CD4-positive, alpha-beta T cell (primary cell): ENCODE measurements around the gene SASH1. TPM values are rescaled to one million over a fixed set of nuclear protein-coding genes. Genes with fewer than 3 reads are reported as not detected.
A peak's percentile ranks its signal among the peaks of the same experiment; 100 is the strongest.

Experiments used
- ATAC-seq: fragments of 200-7000 bp; cut with Tn5 transposase; one replicate; pipeline ENCODE4 v1.10.0; 2022; ENCODE audit warnings: mild to moderate bottlenecking; ENCODE audit not compliant: poor library complexity
- CTCF ChIA-PET: fragments of 350-600 bp; sonication (Branson Sonifier 250); formaldehyde crosslinking; loops from one replicate; lab custom pipeline; 2021; ENCODE audit warnings: antibody characterized with exemption, inconsistent platforms; lab: Charles Lee
- POLR2A ChIA-PET: fragments of 350-600 bp; sonication (Branson Sonifier 250); formaldehyde crosslinking; loops from one replicate; lab custom pipeline; 2021; ENCODE audit warnings: antibody characterized with exemption, inconsistent platforms; lab: Charles Lee
- DNase-seq, 14 experiments: peaks; one replicate each; pipeline ENCODE4 v3.0.0-alpha.2; 2013 to 2020; ENCODE audit warnings: mixed read lengths in 2 of 14
- H3K27ac ChIP-seq, 2 donors: one replicate each; pipeline versions ENCODE4 v1.5.1 to v1.7.0; 2013; ENCODE audit warnings: low read length in 2 of 2, low read depth in 1 of 2, mild to moderate bottlenecking in 1 of 2
- H3K27me3 ChIP-seq, 2 experiments: 1 replicate in 1 of 2; 2 replicates in 1 of 2; pipeline versions ENCODE4 v1.6.1 to v1.7.0; 2013; ENCODE audit warnings: low read length in 2 of 2, control low read depth in 1 of 2, mild to moderate bottlenecking in 1 of 2, moderate library complexity in 1 of 2; ENCODE audit not compliant: insufficient read depth in 2 of 2, control insufficient read depth in 1 of 2
- H3K36me3 ChIP-seq: one replicate; pipeline ENCODE4 v1.6.1; 2013; ENCODE audit warnings: low read length, control low read depth; ENCODE audit not compliant: insufficient read depth
- H3K4me1 ChIP-seq: one replicate; pipeline ENCODE4 v1.6.1; 2013; ENCODE audit warnings: low read length, control low read depth; ENCODE audit not compliant: insufficient read depth
- H3K4me3 ChIP-seq: one replicate; pipeline ENCODE4 v1.5.1; 2013; ENCODE audit warnings: mild to moderate bottlenecking, low read length, moderate library complexity
- H3K9me3 ChIP-seq, 2 experiments: 1 replicate in 1 of 2; 2 replicates in 1 of 2; pipeline versions ENCODE4 v1.6.1 to v1.7.0; 2013; ENCODE audit warnings: low read length in 2 of 2, mild to moderate bottlenecking in 2 of 2, control low read depth in 1 of 2, moderate library complexity in 1 of 2; ENCODE audit not compliant: control insufficient read depth in 1 of 2, insufficient read depth in 1 of 2
- H3K27ac Mint-ChIP-seq: one replicate; pipeline ENCODE4 v1.8.0; 2020; ENCODE audit warnings: mixed read lengths
- H3K27me3 Mint-ChIP-seq: one replicate; pipeline ENCODE4 v1.8.0; 2021; ENCODE audit warnings: mixed read lengths
- H3K36me3 Mint-ChIP-seq: one replicate; pipeline ENCODE4 v1.8.0; 2021; ENCODE audit warnings: low read depth, mixed read lengths
- H3K4me1 Mint-ChIP-seq: one replicate; pipeline ENCODE4 v1.8.0; 2021; ENCODE audit warnings: low read depth, mixed read lengths
- H3K4me3 Mint-ChIP-seq: one replicate; pipeline ENCODE4 v1.8.0; 2020; ENCODE audit warnings: mild to moderate bottlenecking, mixed read lengths
- H3K9me3 Mint-ChIP-seq: one replicate; pipeline ENCODE4 v1.8.0; 2020; ENCODE audit warnings: mixed read lengths
- intact Hi-C, 2 experiments: fragments of 100-400 bp; cut with DNase I in 1 of 2; cut with micrococcal nuclease in 1 of 2; formaldehyde crosslinking; loops; one replicate each; pipeline versions ENCODE4 v1.15.1 to v1.9.0; 2023 to 2025; cut with DNase I, micrococcal nuclease
- total RNA-seq, 174 experiments: library from RNA in 2 of 174; stranded (reverse) in 2 of 174; gene quantifications; one replicate each; pipeline ENCODE4 v1.2.3 and lab custom pipeline; 2021 to 2026
- TF ChIP-seq, protein P1 (sequence below): fragments of 200-600 bp; IDR thresholded peaks from one replicate; pipeline ENCODE4 v1.8.0; 2022; ENCODE audit warnings: antibody characterized with exemption, mild to moderate bottlenecking

The SASH1 gene
- total RNA-seq, 2 experiments from 2014 or later, result 0.58 to 0.75 TPM

DNA sequence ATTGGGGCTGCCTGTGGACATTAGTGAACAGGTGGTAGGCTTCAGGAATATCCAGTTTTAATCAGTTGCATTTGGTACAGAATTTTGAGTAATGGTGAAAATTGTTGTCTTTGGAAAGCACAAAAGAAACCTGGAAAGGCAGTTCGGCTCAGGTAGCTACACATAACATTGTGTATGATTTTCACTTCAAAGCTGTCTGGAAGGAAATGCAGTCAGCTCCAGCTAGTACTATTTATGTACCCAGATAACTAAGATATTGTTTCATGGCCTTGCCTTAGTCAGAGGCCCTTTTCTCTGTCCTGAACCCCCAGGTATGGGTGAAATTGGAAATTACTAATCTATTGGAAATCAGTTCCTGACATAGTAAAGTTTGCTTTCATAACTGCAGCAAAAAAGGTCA lies 208.6 kb downstream of the SASH1 start:
- ChIA-PET CTCF (no interaction called here), POLR2A (no interaction called here)
- DNase-seq (no peak), ATAC-seq (no peak)
- peaks cover 28% of the 10 kb centered on the region for H3K27me3 Mint-ChIP-seq
- peaks cover 7% of the 10 kb centered on the region for H3K9me3 Mint-ChIP-seq
- Histone ChIP-seq H3K9me3 (no peaks in the 10 kb centered on the region), H3K4me1 (no peaks in the 10 kb centered on the region), H3K4me3 (no peak overlapping the region), H3K27ac (no peak overlapping the region), H3K27me3 (peaks cover 0 to 6% of the 10 kb centered on the region in 2 experiments), H3K36me3 (no peaks in the 10 kb centered on the region)
- H3K27ac Mint-ChIP-seq, result no peak overlapping the region
- H3K36me3 Mint-ChIP-seq, result no peaks in the 10 kb centered on the region
- no peaks in the 10 kb centered on the region for H3K4me1 Mint-ChIP-seq
- H3K4me3 Mint-ChIP-seq, result no peak overlapping the region
- intact Hi-C loops, result no loop called here
- TF ChIP-seq, protein P1, sequence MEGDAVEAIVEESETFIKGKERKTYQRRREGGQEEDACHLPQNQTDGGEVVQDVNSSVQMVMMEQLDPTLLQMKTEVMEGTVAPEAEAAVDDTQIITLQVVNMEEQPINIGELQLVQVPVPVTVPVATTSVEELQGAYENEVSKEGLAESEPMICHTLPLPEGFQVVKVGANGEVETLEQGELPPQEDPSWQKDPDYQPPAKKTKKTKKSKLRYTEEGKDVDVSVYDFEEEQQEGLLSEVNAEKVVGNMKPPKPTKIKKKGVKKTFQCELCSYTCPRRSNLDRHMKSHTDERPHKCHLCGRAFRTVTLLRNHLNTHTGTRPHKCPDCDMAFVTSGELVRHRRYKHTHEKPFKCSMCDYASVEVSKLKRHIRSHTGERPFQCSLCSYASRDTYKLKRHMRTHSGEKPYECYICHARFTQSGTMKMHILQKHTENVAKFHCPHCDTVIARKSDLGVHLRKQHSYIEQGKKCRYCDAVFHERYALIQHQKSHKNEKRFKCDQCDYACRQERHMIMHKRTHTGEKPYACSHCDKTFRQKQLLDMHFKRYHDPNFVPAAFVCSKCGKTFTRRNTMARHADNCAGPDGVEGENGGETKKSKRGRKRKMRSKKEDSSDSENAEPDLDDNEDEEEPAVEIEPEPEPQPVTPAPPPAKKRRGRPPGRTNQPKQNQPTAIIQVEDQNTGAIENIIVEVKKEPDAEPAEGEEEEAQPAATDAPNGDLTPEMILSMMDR, result no peak

DNA sequence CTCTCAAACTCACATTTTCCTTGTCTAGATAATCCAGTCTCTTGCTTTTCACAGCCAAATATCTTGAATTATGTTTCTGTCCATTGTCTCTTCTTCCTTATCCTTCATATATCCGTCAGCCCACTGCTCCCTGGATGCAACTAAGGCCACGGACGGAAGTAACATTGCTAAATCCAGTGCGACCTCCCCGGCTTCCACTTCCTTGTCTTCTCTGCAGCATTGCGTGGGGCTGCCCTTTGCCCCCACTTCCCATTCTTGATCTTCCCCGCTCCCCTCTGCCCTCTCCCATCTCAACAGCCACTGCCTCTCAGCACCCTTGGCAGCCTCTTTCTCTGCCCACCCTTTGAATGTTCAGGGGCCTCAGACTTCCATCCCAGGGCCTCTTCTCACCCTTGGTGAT lies 213.8 kb downstream of the SASH1 start:
- H3K36me3 Mint-ChIP-seq, result no peaks in the 10 kb centered on the region
- ATAC-seq (no peak), DNase-seq (no peak)
- peaks cover 8% of the 10 kb centered on the region for H3K9me3 Mint-ChIP-seq
- H3K36me3 ChIP-seq, result no peaks in the 10 kb centered on the region
- intact Hi-C loops, result loop anchor here in 1 of 2 experiments (5.0 kb wide), 1 partner anchor 876 kb away; no protein-coding TSS in a partner anchor
- ChIA-PET POLR2A (no interaction called here), CTCF (no interaction called here)
- H3K27ac Mint-ChIP-seq, result no peak overlapping the region
- H3K4me3 ChIP-seq, result no peak overlapping the region
- TF ChIP-seq, protein P1, result no peak
- H3K9me3 ChIP-seq, result no peaks in the 10 kb centered on the region
- peaks cover 0 to 1% of the 10 kb centered on the region in 2 experiments for H3K27me3 ChIP-seq
- no peak overlapping the region for H3K4me3 Mint-ChIP-seq
- H3K27ac ChIP-seq, result no peak overlapping the region
- H3K27me3 Mint-ChIP-seq, result peaks cover 42% of the 10 kb centered on the region
- peaks cover 9% of the 10 kb centered on the region for H3K4me1 ChIP-seq
- H3K4me1 Mint-ChIP-seq, result peaks cover 8% of the 10 kb centered on the region

DNA sequence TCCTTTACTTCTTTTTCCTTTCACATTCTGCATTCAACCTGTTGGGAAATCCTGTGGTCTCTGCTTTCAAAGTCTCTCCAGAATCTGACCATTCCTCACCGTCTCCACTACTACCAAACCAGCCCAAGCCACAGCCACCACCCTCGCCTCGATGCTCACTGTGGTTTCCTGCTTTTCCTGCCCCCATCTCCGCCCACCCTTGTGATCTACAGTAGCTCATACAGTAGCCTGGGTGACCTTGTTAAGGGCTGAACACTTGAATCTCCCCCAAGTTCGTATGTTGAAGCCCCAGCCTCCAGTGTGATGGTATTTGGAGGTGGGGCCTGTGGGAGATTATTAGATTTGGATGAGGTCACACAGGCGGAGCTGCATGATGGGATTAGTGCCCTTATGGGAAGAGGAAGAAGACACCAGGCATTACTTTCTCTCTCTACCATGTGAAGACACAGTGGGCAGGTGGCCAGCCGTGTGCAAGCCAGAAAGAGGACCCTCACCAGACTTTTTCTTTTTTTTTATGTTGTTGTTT lies 215.2 kb downstream of the SASH1 start:
- peak in 3 of 14 experiments; percentile 20 to 27 (median 22) for DNase-seq
- H3K4me3 ChIP-seq, result no peak overlapping the region
- Mint-ChIP-seq H3K27me3 (peaks cover 39% of the 10 kb centered on the region), H3K4me3 (no peak overlapping the region), H3K27ac (no peak overlapping the region), H3K9me3 (peaks cover 8% of the 10 kb centered on the region), H3K36me3 (no peaks in the 10 kb centered on the region), H3K4me1 (peaks cover 8% of the 10 kb centered on the region)
- H3K36me3 ChIP-seq, result no peaks in the 10 kb centered on the region
- TF ChIP-seq, protein P1, result no peak
- H3K9me3 ChIP-seq, result no peaks in the 10 kb centered on the region
- intact Hi-C loops, result loop anchor here in 1 of 2 experiments (5.0 kb wide), 1 partner anchor 874 kb away; no protein-coding TSS in a partner anchor
- peaks cover 9% of the 10 kb centered on the region for H3K4me1 ChIP-seq
- H3K27ac ChIP-seq, result no peak overlapping the region
- POLR2A ChIA-PET, result no interaction called here
- CTCF ChIA-PET, result no interaction called here
- ATAC-seq, result no peak
- no peaks in the 10 kb centered on the region for H3K27me3 ChIP-seq
